ENCODE results near the gene PHAX.
"Not testable (repeated sequence)": the region's sequence is repeated elsewhere in the genome, so short reads cannot be mapped to it uniquely, and the experiment has no call there.

PHAX gene

GRCh38 chr5:126600631-126601511 is at the start of gene PHAX:
Gene PHAX, plus strand, starts transcription at chr5:126600947. Its CDS starts 16 bp downstream, at chr5:126600963.
- FAIRE-seq, result no peak

- no peak for FAIRE-seq
Measured at GRCh38 chr5:126552614-126553013, 48.1 kb upstream of the PHAX start.

- FAIRE-seq, result not testable (repeated sequence)
Measured at GRCh38 chr5:126555101-126555500, 45.6 kb upstream of the PHAX start.

- FAIRE-seq, result no peak
Measured at GRCh38 chr5:126561908-126562307, 38.8 kb upstream of the PHAX start.

- no peak for FAIRE-seq
Measured at GRCh38 chr5:126562823-126563222, 37.9 kb upstream of the PHAX start.

- no peak for FAIRE-seq
Measured at GRCh38 chr5:126568206-126568755, 32.5 kb upstream of the PHAX start.

GRCh38 chr5:126575644-126576043 is 25.1 kb upstream of the PHAX start:
- no peak for FAIRE-seq

- no peak for FAIRE-seq
Measured at GRCh38 chr5:126576974-126577373, 23.8 kb upstream of the PHAX start.

- FAIRE-seq, result no peak
Measured at GRCh38 chr5:126577415-126577814, 23.3 kb upstream of the PHAX start.

- no peak for FAIRE-seq
Measured at GRCh38 chr5:126579716-126580115, 21.0 kb upstream of the PHAX start.

- FAIRE-seq, result no peak
Measured at GRCh38 chr5:126583761-126584160, 17.0 kb upstream of the PHAX start.

- FAIRE-seq, result no peak
Measured at GRCh38 chr5:126587551-126588390, 13.0 kb upstream of the PHAX start.

- FAIRE-seq, result no peak
Measured at GRCh38 chr5:126589536-126590297, 11.0 kb upstream of the PHAX start.

- no peak for FAIRE-seq
Measured at GRCh38 chr5:126591549-126591948, 9.2 kb upstream of the PHAX start.

- peak; percentile 41 for FAIRE-seq
Measured at GRCh38 chr5:126594748-126595485, 5.8 kb upstream of the PHAX start, which contains the start of gene ALDH7A1. Gene ALDH7A1, minus strand, starts transcription at chr5:126595219. Its CDS starts 21 bp downstream, at chr5:126595198.

- no peak for FAIRE-seq
Measured at GRCh38 chr5:126595486-126596083, 5.2 kb upstream of the PHAX start.

GRCh38 chr5:126597156-126597555 is 3.6 kb upstream of the PHAX start:
- FAIRE-seq, result no peak

- FAIRE-seq, result no peak
Measured at GRCh38 chr5:126599499-126599898, 1.2 kb upstream of the PHAX start.

- FAIRE-seq, result not testable (repeated sequence)
Measured at GRCh38 chr5:126599971-126600630, 646 bp upstream of the PHAX start.

GRCh38 chr5:126603402-126603991 is 2.8 kb downstream of the PHAX start:
- FAIRE-seq, result no peak
